ENCODE measurements around the gene IFT27. TPM values are rescaled to one million over a fixed set of nuclear protein-coding genes. Genes with fewer than 3 reads are reported as not detected.

Gene IFT27
- total RNA-seq, 1 experiment from 2014 or later = 23.2 TPM

GRCh38 chr22:36746375-36746970 lies 29.4 kb downstream of the IFT27 start:
- no peak overlapping the region for H3K4me3 ChIP-seq (replicated peaks in 1 of 2; ENCODE audit: low read depth in 1 of 2, low read length in 2 of 2)
- intact Hi-C loops (cut with micrococcal nuclease) = no loop called here
- ATAC-seq = no peak
- no peaks in the 10 kb centered on the region for H3K4me1 ChIP-seq (ENCODE audit: control insufficient read depth in 1 of 2, insufficient read depth in 2 of 2, low read length in 2 of 2)
- no peaks in the 10 kb centered on the region for H3K9me2 ChIP-seq (ENCODE audit: insufficient read depth)
- ChIA-PET RAD21 (ENCODE audit: low non-redundant PET in 1 of 2, low total read pairs in 2 of 2, uncharacterized antibody in 2 of 2, unreplicated experiment in 2 of 2) (no interaction called here), CTCF (interaction anchor here (1.2 kb wide), 1 partner anchor 9 kb away, joined by 7 read pairs; no protein-coding TSS in a partner anchor), POLR2A (no interaction called here)
- no peak for DNase-seq (ENCODE audit: low read depth, low spot score)
- BruUV-seq (replicated peaks) = no TSS peak
- no peaks in the 10 kb centered on the region for H3K9me3 ChIP-seq (ENCODE audit: control insufficient read depth in 1 of 2, insufficient read depth in 1 of 2, low read depth in 1 of 2, low read length in 2 of 2)
- H3K9ac ChIP-seq (ENCODE audit: low read length) = no peak overlapping the region
- H3K79me2 ChIP-seq (ENCODE audit: insufficient read depth, low read length) = no peaks in the 10 kb centered on the region
- no peak overlapping the region for H3K4me2 ChIP-seq (ENCODE audit: low read length)
- H3K27ac ChIP-seq (ENCODE audit: low read depth, low read length) = no peak overlapping the region
- H4K20me1 ChIP-seq (ENCODE audit: insufficient read depth) = no peaks in the 10 kb centered on the region
- no peaks in the 10 kb centered on the region for H3K27me3 ChIP-seq (ENCODE audit: insufficient read depth, low read length)
- H2AFZ ChIP-seq (ENCODE audit: low read depth, low read length, poor library complexity, severe bottlenecking) = no peak overlapping the region
- no peaks in the 10 kb centered on the region for H3K36me3 ChIP-seq (ENCODE audit: control insufficient read depth in 1 of 2, insufficient read depth in 2 of 2, low read length in 2 of 2)
- TF ChIP-seq EZH2 (IDR thresholded peaks at IDR 0.05) (no peak), RAD21 (IDR thresholded peaks at IDR 0.05; ENCODE audit: low read depth) (no peak), MAX (IDR thresholded peaks at IDR 0.05) (no peak), ZFX (IDR thresholded peaks at IDR 0.05) (no peak), SRF (IDR thresholded peaks at IDR 0.05; ENCODE audit: low read depth) (no peak), EGR1 (IDR thresholded peaks at IDR 0.05; ENCODE audit: low read depth) (no peak), CBX3 (IDR thresholded peaks at IDR 0.05; ENCODE audit: low read depth) (no peak), JUND (IDR thresholded peaks at IDR 0.05) (no peak), YY1 (IDR thresholded peaks at IDR 0.05; ENCODE audit: extremely low read depth, insufficient replicate concordance, low read depth, low read length) (no peak), ELF1 (IDR thresholded peaks at IDR 0.05; ENCODE audit: borderline replicate concordance, low read depth) (no peak), POLR2AphosphoS5 (IDR thresholded peaks at IDR 0.05; ENCODE audit: low read depth, low read length) (no peak), ATF3 (IDR thresholded peaks at IDR 0.05) (no peak), CEBPB (IDR thresholded peaks at IDR 0.05; ENCODE audit: low read depth) (no peak), POLR2A (IDR thresholded peaks at IDR 0.05; ENCODE audit: borderline replicate concordance, extremely low read depth, insufficient read depth, insufficient read length) (no peak), FOSL1 (IDR thresholded peaks at IDR 0.05; ENCODE audit: low read depth) (no peak)
- TF ChIP-seq, protein P1, sequence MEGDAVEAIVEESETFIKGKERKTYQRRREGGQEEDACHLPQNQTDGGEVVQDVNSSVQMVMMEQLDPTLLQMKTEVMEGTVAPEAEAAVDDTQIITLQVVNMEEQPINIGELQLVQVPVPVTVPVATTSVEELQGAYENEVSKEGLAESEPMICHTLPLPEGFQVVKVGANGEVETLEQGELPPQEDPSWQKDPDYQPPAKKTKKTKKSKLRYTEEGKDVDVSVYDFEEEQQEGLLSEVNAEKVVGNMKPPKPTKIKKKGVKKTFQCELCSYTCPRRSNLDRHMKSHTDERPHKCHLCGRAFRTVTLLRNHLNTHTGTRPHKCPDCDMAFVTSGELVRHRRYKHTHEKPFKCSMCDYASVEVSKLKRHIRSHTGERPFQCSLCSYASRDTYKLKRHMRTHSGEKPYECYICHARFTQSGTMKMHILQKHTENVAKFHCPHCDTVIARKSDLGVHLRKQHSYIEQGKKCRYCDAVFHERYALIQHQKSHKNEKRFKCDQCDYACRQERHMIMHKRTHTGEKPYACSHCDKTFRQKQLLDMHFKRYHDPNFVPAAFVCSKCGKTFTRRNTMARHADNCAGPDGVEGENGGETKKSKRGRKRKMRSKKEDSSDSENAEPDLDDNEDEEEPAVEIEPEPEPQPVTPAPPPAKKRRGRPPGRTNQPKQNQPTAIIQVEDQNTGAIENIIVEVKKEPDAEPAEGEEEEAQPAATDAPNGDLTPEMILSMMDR (IDR thresholded peaks at IDR 0.05 in 2 of 3, conservative IDR thresholded peaks at IDR 0.05 in 1 of 3; ENCODE audit: borderline replicate concordance in 1 of 3, insufficient read depth in 1 of 3, low read depth in 2 of 3, low read length in 2 of 3) = no peak
- TF ChIP-seq, protein P2, sequence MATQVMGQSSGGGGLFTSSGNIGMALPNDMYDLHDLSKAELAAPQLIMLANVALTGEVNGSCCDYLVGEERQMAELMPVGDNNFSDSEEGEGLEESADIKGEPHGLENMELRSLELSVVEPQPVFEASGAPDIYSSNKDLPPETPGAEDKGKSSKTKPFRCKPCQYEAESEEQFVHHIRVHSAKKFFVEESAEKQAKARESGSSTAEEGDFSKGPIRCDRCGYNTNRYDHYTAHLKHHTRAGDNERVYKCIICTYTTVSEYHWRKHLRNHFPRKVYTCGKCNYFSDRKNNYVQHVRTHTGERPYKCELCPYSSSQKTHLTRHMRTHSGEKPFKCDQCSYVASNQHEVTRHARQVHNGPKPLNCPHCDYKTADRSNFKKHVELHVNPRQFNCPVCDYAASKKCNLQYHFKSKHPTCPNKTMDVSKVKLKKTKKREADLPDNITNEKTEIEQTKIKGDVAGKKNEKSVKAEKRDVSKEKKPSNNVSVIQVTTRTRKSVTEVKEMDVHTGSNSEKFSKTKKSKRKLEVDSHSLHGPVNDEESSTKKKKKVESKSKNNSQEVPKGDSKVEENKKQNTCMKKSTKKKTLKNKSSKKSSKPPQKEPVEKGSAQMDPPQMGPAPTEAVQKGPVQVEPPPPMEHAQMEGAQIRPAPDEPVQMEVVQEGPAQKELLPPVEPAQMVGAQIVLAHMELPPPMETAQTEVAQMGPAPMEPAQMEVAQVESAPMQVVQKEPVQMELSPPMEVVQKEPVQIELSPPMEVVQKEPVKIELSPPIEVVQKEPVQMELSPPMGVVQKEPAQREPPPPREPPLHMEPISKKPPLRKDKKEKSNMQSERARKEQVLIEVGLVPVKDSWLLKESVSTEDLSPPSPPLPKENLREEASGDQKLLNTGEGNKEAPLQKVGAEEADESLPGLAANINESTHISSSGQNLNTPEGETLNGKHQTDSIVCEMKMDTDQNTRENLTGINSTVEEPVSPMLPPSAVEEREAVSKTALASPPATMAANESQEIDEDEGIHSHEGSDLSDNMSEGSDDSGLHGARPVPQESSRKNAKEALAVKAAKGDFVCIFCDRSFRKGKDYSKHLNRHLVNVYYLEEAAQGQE (IDR thresholded peaks at IDR 0.05; ENCODE audit: low read depth) = no peak

Measured in HCT116 (cell line).